A673 (cell line): ENCODE results near the gene HNF1A.

Source experiments
- CTCF ChIP-seq: fragments of 300-800, 200-600 bp; sonication (generic); conservative IDR thresholded peaks from 2 replicates; pipeline ENCODE4 v1.5.1; 2017; ENCODE audit warnings: low read depth, mild to moderate bottlenecking, antibody characterized with exemption, low read length, moderate library complexity, mixed read lengths
- EZH2 ChIP-seq: fragments of 200-600 bp; sonication (generic); IDR thresholded peaks from 2 replicates; pipeline ENCODE4 v1.6.1; 2017; ENCODE audit warnings: borderline replicate concordance, low read depth, mild to moderate bottlenecking, mixed read lengths, antibody characterized with exemption, low read length; ENCODE audit not compliant: poor library complexity, severe bottlenecking

GRCh38 chr12:120990487-120991055 lies 12.2 kb downstream of the HNF1A start:
- TF ChIP-seq CTCF (no peak), EZH2 (no peak)
